NCI-H128 (cell line): ENCODE results near the gene SLPI.

Experiments used
- DNase-seq: peaks from one replicate; lab custom pipeline; 2025; ENCODE audit not compliant: unreplicated experiment; lab: John Stamatoyannopoulos, UW

SLPI gene, protein sequence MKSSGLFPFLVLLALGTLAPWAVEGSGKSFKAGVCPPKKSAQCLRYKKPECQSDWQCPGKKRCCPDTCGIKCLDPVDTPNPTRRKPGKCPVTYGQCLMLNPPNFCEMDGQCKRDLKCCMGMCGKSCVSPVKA

DNA sequence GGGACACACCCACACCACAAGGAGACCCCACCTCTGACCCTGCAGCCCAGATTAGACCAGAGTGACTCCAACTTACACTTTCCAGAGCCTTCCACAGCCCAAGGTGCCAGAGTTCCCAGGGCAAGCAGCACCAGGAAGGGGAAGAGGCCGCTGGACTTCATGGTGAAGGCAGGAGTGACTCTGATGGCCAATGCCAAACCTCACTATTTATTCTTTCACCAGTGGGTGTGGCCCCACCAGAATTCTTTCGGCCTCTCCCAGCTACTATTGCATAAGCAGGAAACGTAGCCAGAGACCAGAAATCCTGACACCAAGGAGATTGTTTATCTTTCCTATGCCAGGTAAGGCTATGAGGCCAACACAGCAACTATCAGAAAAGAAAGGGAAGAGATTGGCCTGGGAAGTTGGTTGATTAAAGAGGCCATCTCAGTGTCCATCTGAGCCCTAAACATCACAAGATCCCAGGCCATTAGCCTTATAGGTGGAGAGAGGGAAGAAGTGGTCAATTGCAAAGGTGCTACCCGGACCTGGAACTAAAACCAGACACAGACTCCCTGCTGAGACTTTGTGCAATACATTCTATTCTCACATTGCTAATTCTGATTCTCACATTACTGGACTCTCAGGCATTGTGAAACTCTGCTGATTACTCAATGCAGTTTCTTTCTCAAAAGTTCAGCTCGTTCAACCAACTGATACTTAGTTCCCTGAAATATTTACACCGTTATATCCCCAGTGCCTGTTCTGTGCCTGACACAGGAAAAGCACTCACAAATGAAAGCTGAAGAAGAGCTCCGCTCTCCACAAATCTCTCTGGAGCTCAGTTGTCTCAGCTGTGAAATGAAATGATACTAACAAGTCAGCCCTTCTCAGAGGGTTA is at the start of gene SLPI:
TSS of gene SLPI (minus strand) at position 182 of the 880 bp plus-strand sequence. CDS start at position 161, 21 bp downstream.
- DNase-seq = no peak

DNA sequence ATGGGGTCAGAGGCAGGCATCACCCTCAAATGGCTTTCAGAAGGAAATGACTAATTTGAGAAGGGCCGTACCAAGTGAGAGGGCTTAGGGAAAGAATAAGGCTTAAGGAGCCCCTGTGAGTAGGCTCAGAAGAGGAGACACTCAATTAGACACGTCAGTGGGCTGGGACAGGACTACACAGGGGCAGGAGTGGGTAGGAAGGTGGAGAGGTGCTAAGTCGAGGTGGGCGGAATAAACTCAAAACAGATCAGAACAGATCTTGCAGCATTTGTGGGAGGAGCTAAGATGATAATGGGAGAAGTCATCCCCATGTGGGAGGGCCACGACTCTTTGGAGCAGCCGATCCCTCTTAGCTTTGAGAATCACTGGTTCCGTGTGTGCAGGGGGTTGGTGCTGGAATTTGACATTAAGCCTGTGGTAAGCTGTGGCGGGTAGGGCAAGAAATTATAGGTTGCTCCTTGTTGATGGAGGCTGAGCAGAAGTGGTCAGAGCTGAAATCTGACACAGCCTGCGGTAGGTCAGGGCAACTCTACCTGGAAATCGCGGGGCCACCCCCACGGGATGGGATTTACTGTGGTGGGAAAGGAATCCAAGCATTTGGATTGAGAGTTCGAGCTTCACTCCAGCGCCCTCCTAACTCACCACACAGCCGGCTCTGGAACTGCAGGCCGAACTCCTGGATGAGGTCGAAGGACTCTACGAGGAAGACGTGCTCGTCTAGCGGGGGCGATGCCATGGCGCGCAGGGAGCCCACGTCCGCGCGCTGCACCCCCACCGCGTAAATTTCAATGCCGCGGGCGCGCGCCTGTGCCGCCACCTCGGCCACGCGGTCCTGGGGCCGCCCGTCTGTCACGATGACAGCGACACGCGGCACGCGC is 49.5 kb upstream of the SLPI start:
- DNase-seq = no peak

DNA sequence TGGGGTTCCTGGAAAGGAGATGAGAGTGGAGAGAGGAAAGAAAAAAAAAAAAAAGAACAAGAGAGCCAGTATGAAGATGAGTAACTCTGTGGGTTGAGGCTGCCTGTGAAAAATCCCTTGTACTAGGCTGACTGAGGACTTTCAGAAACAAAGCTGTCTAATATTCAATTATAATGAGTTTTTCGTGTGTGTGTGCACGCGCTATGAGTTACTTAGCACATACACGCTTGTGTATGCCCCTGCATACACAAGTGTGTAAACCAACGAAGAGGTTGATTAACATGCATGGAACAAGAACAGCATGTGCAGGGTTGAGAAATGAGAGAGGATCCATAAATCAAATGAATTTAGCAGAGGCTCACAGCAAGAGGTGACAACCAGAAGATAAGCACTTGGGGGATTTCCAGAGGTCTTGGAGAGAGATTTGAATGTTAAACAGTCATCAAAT is 47.5 kb upstream of the SLPI start:
- DNase-seq = no peak

DNA sequence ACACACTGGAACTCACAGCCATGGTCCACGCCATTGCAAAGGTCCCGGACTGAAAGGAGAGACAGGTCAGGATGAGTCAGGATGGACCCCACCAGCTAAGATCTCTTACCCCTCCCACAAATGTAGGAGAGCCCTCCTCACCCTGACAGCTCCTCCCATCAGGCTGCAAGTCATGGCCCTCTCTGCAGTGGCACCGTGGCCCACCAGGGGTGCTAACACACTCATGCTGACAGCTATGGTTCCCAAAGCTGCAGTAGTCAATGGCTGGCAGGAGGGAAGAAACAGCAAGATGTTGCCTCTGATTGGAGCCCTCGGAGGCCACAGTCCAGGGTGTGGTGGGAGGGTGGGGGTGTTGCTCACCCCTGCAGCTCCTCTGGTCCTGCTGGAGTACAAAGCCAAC is 46.6 kb upstream of the SLPI start:
- no peak for DNase-seq

DNA sequence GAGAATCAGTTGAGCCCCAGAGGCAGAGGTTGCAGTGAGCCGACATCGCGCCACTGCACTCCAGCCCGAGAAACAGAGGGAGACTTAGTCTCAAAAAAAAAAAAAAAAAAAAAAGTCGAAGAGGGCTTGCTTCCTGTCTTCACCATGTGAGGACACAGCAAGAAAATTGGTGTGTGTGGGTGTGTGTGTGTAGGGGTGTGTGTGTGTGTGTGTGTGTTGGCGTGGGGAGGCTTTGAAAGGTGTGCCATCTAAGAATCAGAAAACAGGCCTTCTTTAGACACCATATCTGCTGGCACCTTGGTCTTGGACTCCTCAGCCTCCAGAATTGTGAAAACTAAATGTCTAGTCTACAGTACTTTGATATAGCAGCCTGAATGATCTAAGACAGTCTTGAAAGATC is 45.4 kb upstream of the SLPI start:
- no peak for DNase-seq

- no peak for DNase-seq
These were observed 43.6 kb upstream of the SLPI start for GRCh38 chr20:45297786-45298497.

- no peak for DNase-seq
These were observed 40.3 kb upstream of the SLPI start for GRCh38 chr20:45294659-45295058.

DNA sequence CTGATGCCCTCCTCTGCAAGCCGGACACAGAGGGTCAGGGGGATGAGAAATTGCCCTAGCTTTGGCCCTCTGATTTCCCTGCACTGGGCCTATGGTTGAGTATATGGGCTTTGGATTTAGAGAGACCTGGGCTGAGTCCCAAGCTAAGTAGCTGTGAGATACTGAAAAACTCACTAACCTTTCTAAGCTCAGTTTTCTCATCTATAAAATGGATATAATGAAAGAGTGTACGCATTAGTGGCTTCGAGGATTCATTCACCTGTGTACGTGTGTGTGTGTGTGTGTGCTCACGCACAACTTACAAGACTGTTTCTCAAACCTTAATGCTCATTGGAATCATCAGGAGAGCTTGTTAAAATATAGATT is 39.6 kb upstream of the SLPI start:
- no peak for DNase-seq

DNA sequence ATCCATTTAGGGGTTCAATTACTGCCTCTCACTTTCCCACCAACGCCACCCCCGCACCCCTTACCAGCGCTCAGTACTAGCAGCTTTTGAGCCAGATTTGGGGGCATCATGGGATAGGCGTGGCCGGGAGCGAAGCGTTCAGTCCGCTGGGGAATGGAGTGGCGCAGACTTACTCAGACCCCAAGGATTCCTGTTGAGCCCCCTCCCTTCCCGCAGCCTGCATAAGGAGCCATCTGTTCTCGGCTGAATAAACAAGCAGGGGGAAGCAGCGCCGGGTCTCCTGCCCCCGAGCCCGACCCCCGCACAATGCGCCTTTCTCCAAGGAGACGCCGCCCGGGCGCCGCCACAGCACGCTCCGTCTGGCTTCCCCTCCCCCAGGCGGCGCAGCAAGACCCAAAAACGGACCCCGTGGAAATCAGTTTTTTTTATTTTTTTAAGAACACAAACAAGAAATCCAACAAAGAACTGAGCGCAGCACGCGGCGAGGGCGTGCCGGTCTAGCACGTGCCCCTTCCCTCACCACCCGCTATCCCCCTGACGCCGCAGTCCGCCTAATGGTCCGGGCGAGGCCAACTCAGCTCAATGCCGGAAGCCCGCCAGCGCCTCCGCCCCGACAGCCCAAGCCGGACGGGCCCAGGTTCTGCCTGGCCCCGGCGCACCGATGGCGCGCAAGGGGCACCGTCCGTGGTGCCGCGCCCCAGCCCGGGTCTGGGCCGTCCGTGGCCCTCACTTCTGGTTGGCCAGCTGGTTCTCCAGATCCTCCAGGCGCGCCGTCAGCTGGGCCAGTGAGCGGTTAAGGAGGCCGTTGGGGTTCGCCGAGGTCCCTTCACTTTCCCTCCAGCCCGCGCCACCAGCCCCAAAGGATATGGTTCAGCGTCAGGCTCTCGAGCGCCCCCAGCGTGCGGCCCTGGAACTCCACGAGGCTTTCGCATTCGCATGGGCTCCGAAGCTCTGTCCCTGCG is 39.0 kb upstream of the SLPI start:
- DNase-seq = peak; percentile 72

GRCh38 chr20:45292343-45292742 is 38.0 kb upstream of the SLPI start:
- DNase-seq = no peak

DNA sequence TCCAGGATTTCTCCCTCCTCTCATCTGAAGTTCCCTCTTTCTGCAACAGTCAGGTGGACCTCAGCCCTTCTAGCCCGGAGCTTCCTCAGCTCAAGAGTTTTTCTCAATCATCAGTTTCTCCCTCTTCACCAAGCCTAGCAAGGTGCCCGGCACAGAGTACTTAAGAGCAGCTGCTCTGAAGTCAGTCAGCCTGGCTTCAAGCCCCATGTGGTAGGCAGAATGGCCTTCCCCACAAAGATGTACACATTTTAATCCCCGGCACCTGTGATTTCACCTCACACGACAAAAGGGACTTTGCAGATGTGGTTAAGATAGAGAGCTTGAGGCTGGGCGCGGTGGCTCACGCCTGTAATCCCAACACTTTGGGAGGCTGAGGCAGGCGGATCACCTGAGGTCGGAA is 37.2 kb upstream of the SLPI start:
- no peak for DNase-seq

GRCh38 chr20:45290677-45291355 is 36.5 kb upstream of the SLPI start:
- peak; percentile 58 for DNase-seq

DNA sequence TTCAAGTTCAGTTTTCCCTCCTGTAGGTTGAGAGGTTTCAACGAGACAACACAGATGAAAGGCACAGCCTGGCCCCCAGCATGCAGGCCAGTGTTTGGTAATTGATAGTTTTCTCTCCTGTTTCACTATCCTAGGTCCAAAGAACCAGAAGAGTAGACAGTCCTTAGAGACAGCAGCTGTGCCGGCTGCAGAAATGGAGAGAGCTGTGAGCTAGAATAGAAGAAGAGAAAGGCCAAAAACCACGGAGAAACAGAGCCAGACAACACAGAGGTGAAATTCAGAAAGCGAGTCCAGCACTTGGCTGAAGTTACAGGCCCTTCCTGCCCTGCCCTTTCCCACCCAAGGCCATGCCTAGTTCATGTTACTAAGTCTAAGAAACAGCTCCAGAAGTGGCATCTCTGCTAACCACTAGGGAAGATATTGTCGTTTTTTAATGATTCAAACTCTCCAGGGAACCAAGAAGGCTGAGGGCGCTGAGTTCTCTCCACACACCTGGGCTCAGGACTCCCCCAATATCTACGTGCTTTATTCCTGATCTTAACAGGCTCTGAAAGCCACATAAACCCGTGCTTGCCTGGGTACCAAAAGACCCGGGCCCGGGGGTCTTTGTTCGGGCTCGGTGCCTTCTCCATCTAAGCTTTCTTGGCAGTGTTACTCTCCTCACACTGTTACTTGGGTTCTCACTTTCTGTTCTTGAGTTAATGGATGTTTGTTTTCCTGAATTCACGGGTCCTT is 35.7 kb upstream of the SLPI start:
- no peak for DNase-seq

- DNase-seq = no peak
These were observed 34.5 kb upstream of the SLPI start for GRCh38 chr20:45288860-45289259.

DNA sequence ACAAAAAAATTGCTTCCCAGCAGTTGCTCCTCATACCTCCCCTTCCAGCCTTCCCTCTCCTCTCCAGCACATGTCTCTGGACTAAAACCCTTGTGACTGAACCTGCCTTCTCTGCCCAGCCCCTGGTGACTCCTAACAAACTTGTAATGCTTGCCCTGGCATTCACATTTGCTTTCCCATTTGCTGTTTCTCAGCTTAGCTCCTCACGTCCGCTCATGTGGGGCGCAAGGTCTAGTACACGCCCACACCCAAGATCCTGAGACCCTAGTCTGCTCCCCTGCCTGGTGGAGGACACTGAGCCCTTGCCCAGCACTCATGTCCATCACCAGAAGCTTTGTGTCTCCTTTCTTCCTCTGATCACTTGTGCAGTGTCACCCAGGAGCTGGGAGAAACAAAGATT is 34.0 kb upstream of the SLPI start:
- no peak for DNase-seq

DNA sequence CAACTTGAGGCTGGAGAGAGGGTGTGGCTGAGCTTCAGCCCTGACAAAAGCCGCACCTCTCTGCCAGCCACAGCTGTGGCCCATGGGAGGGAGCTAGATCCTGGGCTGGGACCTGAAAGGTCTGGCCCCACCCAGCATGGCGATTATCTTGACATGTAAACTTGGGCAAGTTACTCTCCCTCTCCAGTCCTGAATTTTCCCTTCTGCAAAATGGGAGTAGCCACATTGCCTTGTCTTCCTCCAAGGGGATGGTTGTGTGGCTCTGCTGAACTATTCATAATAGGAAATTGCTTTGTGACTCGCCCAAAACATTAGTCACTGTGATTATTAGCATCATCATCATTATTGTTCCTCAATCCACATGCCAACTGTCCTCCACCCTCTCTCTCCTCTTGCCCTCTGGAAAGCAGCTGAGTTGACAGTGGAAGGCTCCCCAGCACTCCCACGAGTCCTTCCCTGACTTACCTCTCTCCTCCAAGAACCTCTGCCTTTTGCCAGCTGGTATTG is 29.2 kb upstream of the SLPI start:
- no peak for DNase-seq

- no peak for DNase-seq
These were observed 28.6 kb upstream of the SLPI start for GRCh38 chr20:45282700-45283550.

DNA sequence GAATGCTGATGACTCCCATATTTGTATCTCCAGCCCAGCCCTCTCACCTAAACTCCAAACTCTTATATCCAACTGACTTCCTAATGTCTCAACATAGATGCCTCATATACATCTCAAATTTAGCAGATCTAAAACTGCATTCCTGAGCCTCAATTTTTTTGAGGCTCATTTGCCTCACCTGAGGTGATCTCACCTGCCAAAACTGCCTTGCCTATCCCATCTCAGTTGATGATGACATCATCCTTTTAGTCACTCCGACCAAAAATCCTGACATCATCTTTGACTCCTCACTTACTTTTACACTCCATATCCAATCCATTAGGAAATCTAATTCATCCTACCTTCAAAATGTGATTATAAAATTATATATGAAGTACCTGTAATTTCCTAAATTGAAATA is 25.6 kb upstream of the SLPI start:
- no peak for DNase-seq
